GM23338 (cell line): ENCODE measurements around the gene SCN2B. TPM values are rescaled to one million over a fixed set of nuclear protein-coding genes. Genes with fewer than 3 reads are reported as not detected.

ENCODE experiments used
- ATAC-seq: fragments of 200-7000 bp; cut with Tn5 transposase; 3 replicates; pipeline ENCODE4 v1.9.1; 2020
- DNase-seq: peaks from one replicate; pipeline ENCODE4 v3.0.0-alpha.2; 2015; ENCODE audit warnings: low spot score
- H2AFZ ChIP-seq: fragments of 200-600 bp; sonication (generic); 2 replicates; pipeline ENCODE4 v1.8.0; 2016; ENCODE audit warnings: antibody characterized with exemption, mild to moderate bottlenecking, moderate library complexity
- H3F3A ChIP-seq: fragments of 200-600 bp; sonication (generic); replicated peaks from 2 replicates; pipeline ENCODE4 v1.8.0; 2017; ENCODE audit warnings: antibody characterized with exemption, mixed run types, low read depth
- H3K27ac ChIP-seq: fragments of 200-600 bp; sonication (generic); 2 replicates; pipeline ENCODE4 v1.6.1; 2016; ENCODE audit warnings: low read depth
- H3K27me3 ChIP-seq: fragments of 200-600 bp; sonication (generic); 2 replicates; pipeline ENCODE4 v1.8.0; 2016; ENCODE audit warnings: mild to moderate bottlenecking, mixed run types, moderate library complexity; ENCODE audit not compliant: insufficient read depth
- H3K36me3 ChIP-seq: fragments of 200-600 bp; sonication (generic); 2 replicates; pipeline ENCODE4 v1.8.0; 2016; ENCODE audit warnings: mild to moderate bottlenecking; ENCODE audit not compliant: insufficient read depth
- H3K4me1 ChIP-seq: fragments of 200-600 bp; sonication (generic); 2 replicates; pipeline ENCODE4 v1.8.0; 2016; ENCODE audit warnings: mild to moderate bottlenecking, moderate library complexity; ENCODE audit not compliant: insufficient read depth
- H3K4me2 ChIP-seq: fragments of 200-600 bp; sonication (generic); 2 replicates; pipeline ENCODE4 v1.7.1; 2017; ENCODE audit warnings: mixed run types
- H3K4me3 ChIP-seq: fragments of 200-600 bp; sonication (generic); 2 replicates; pipeline ENCODE4 v1.6.1; 2016; ENCODE audit warnings: mixed run types
- H3K79me2 ChIP-seq: fragments of 200-600 bp; sonication (generic); replicated peaks from 2 replicates; pipeline ENCODE4 v1.8.0; 2017; ENCODE audit warnings: mild to moderate bottlenecking; ENCODE audit not compliant: insufficient read depth
- H3K9me2 ChIP-seq: fragments of 200-600 bp; sonication (generic); 2 replicates; pipeline ENCODE4 v1.8.0; 2017; ENCODE audit not compliant: insufficient read depth
- H4K20me1 ChIP-seq: fragments of 200-600 bp; sonication (generic); replicated peaks from 2 replicates; pipeline ENCODE4 v1.8.0; 2017; ENCODE audit warnings: mild to moderate bottlenecking; ENCODE audit not compliant: insufficient read depth
- H3K27ac Mint-ChIP-seq: 2 replicates; pipeline ENCODE4 v1.8.0; 2020; ENCODE audit warnings: inconsistent platforms, mild to moderate bottlenecking, moderate library complexity, mixed read lengths
- H3K27me3 Mint-ChIP-seq: 3 replicates; pipeline ENCODE4 v1.8.0; 2022; ENCODE audit warnings: low read depth, mild to moderate bottlenecking, moderate library complexity, mixed read lengths, inconsistent platforms; ENCODE audit not compliant: insufficient read depth, poor library complexity
- H3K36me3 Mint-ChIP-seq: 3 replicates; pipeline ENCODE4 v1.8.0; 2021; ENCODE audit warnings: low read depth, mild to moderate bottlenecking, inconsistent platforms, moderate library complexity, mixed read lengths
- H3K4me1 Mint-ChIP-seq: 3 replicates; pipeline ENCODE4 v1.8.0; 2020; ENCODE audit warnings: mild to moderate bottlenecking, inconsistent platforms, mixed read lengths
- H3K4me3 Mint-ChIP-seq: 3 replicates; pipeline ENCODE4 v1.8.0; 2021; ENCODE audit warnings: moderate library complexity, mild to moderate bottlenecking, inconsistent platforms, mixed read lengths
- H3K9me3 Mint-ChIP-seq: 3 replicates; pipeline ENCODE4 v1.8.0; 2020; ENCODE audit warnings: moderate library complexity, mild to moderate bottlenecking, inconsistent platforms, mixed read lengths
- CREB1 ChIP-seq: fragments of 250-450 bp; sonication (Bioruptor Pico); IDR thresholded peaks from 2 replicates; pipeline ENCODE4 v1.5.0; 2020; ENCODE audit warnings: low read depth, mild to moderate bottlenecking, moderate library complexity
- EZH2 ChIP-seq: fragments of 200-600 bp; sonication (generic); IDR thresholded peaks from one replicate; pipeline ENCODE4 v1.8.0; 2017; ENCODE audit warnings: antibody characterized with exemption, mild to moderate bottlenecking, low read depth; ENCODE audit not compliant: unreplicated experiment
- EZH2phosphoT487 ChIP-seq: fragments of 200-600 bp; sonication (generic); IDR thresholded peaks from one replicate; pipeline ENCODE4 v1.8.1; 2018; ENCODE audit warnings: antibody characterized with exemption; ENCODE audit not compliant: unreplicated experiment
- JUNB ChIP-seq: IDR thresholded peaks from one replicate; pipeline ENCODE4 v1.6.1; 2016; ENCODE audit warnings: antibody characterized with exemption; ENCODE audit not compliant: unreplicated experiment
- NANOG ChIP-seq: IDR thresholded peaks from 2 replicates; pipeline ENCODE4 v1.6.1; 2016; ENCODE audit warnings: antibody characterized with exemption, borderline replicate concordance
- POLR2AphosphoS5 ChIP-seq: IDR thresholded peaks from 2 replicates; pipeline ENCODE4 v1.6.1; 2016; ENCODE audit warnings: antibody characterized with exemption, low read depth
- STAT1 ChIP-seq: IDR thresholded peaks from one replicate; pipeline ENCODE4 v1.6.1; 2016; ENCODE audit warnings: antibody characterized with exemption; ENCODE audit not compliant: unreplicated experiment
- ZNF114 ChIP-seq: fragments of 250-450 bp; sonication (Bioruptor Pico); IDR thresholded peaks from 2 replicates; pipeline ENCODE4 v1.5.0; 2020; ENCODE audit warnings: mild to moderate bottlenecking, moderate library complexity
- ZNF331 ChIP-seq: fragments of 250-450 bp; sonication (Bioruptor Pico); IDR thresholded peaks from 2 replicates; pipeline ENCODE4 v1.5.0; 2020; ENCODE audit warnings: low read depth, mild to moderate bottlenecking, moderate library complexity
- ZNF462 ChIP-seq: fragments of 250-450 bp; sonication (Bioruptor Pico); IDR thresholded peaks from 2 replicates; pipeline ENCODE4 v1.5.0; 2020; ENCODE audit warnings: mild to moderate bottlenecking, moderate library complexity
- polyA plus RNA-seq: library from polyadenylated mRNA; unstranded; fragments of >200 nt; fragmentation: Nextera tagmentation; extraction: Ambion mirVana; gene quantifications from 2 replicates; pipeline ENCODE4 v1.2.1, GENCODE V29; 2016
- total RNA-seq: library from RNA; depleted of rRNA; stranded (reverse); fragments of >200 nt; shearing (Covaris generic); gene quantifications from 2 replicates; pipeline ENCODE4 v1.2.3, GENCODE V29; 2014
- TF ChIP-seq, protein P1 (sequence below), 2 experiments: fragments of 200-600 bp in 1 of 2; sonication (generic) in 1 of 2; conservative IDR thresholded peaks; 2 replicates each; pipeline versions ENCODE4 v1.5.1 to v1.6.1; 2016 to 2017; ENCODE audit warnings: antibody characterized with exemption in 2 of 2, low read depth in 2 of 2, mild to moderate bottlenecking in 2 of 2, moderate library complexity in 1 of 2
- TF ChIP-seq, protein P2 (sequence below): IDR thresholded peaks from 2 replicates; pipeline ENCODE4 v1.6.1; 2016; ENCODE audit warnings: antibody characterized with exemption

Gene SCN2B
- total and polyA plus RNA-seq, 2 experiments from 2014 or later, result 0.03 TPM; not detected in 1

- TF ChIP-seq, protein P1, sequence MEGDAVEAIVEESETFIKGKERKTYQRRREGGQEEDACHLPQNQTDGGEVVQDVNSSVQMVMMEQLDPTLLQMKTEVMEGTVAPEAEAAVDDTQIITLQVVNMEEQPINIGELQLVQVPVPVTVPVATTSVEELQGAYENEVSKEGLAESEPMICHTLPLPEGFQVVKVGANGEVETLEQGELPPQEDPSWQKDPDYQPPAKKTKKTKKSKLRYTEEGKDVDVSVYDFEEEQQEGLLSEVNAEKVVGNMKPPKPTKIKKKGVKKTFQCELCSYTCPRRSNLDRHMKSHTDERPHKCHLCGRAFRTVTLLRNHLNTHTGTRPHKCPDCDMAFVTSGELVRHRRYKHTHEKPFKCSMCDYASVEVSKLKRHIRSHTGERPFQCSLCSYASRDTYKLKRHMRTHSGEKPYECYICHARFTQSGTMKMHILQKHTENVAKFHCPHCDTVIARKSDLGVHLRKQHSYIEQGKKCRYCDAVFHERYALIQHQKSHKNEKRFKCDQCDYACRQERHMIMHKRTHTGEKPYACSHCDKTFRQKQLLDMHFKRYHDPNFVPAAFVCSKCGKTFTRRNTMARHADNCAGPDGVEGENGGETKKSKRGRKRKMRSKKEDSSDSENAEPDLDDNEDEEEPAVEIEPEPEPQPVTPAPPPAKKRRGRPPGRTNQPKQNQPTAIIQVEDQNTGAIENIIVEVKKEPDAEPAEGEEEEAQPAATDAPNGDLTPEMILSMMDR (conservative IDR thresholded peaks at IDR 0.05; ENCODE audit: low read depth in 2 of 2), result no peak
- no peak for TF ChIP-seq JUNB
- TF ChIP-seq EZH2phosphoT487, result no peak
- TF ChIP-seq ZNF331 (CRISPR knock-in tag), result no peak
- no peak for TF ChIP-seq ZNF114
- TF ChIP-seq CREB1 (CRISPR knock-in tag), result no peak
- no peak for TF ChIP-seq POLR2AphosphoS5
- no peak for TF ChIP-seq EZH2
- TF ChIP-seq, protein P2, sequence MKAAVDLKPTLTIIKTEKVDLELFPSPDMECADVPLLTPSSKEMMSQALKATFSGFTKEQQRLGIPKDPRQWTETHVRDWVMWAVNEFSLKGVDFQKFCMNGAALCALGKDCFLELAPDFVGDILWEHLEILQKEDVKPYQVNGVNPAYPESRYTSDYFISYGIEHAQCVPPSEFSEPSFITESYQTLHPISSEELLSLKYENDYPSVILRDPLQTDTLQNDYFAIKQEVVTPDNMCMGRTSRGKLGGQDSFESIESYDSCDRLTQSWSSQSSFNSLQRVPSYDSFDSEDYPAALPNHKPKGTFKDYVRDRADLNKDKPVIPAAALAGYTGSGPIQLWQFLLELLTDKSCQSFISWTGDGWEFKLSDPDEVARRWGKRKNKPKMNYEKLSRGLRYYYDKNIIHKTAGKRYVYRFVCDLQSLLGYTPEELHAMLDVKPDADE, result no peak
- no peak for TF ChIP-seq STAT1
- TF ChIP-seq NANOG, result no peak
Observed at GRCh38 chr11:118157186-118157895, 19.1 kb downstream of the SCN2B start (continued).

GRCh38 chr11:118156531-118157185 is 19.8 kb downstream of the SCN2B start:
- Mint-ChIP-seq H3K27me3 (peaks cover 61% of the 10 kb centered on the region), H3K9me3 (no peaks in the 10 kb centered on the region), H3K4me3 (peak overlapping the region; percentile 63), H3K4me1 (peaks cover 46% of the 10 kb centered on the region), H3K36me3 (no peaks in the 10 kb centered on the region), H3K27ac (no peak overlapping the region)
- Histone ChIP-seq H2AFZ (peak overlapping the region; percentile 86), H3K4me2 (peak overlapping the region; percentile 98), H3F3A (0 out of 2 replicates have a peak, but pooled peaks cover 3% of the 10 kb centered on the region), H3K4me3 (peak overlapping the region; percentile 94), H3K36me3 (no peaks in the 10 kb centered on the region), H3K79me2 (no peaks in the 10 kb centered on the region), H3K27ac (no peak overlapping the region), H3K4me1 (peaks cover 51% of the 10 kb centered on the region), H3K27me3 (peaks cover 81% of the 10 kb centered on the region), H4K20me1 (no peaks in the 10 kb centered on the region), H3K9me2 (no peaks in the 10 kb centered on the region)
- no peak for TF ChIP-seq ZNF462 (CRISPR knock-in tag)
- TF ChIP-seq STAT1, result no peak
- TF ChIP-seq NANOG, result no peak
- peak; percentile 28 for TF ChIP-seq EZH2
- TF ChIP-seq CREB1 (CRISPR knock-in tag), result no peak
- peak; percentile 27 for ATAC-seq
- DNase-seq, result peak; percentile 74
